NCI-H2107 treated with DMSO at 0.1 percent for 48 hours (cell line): ENCODE measurements around the gene TM4SF18.

ENCODE experiments used
- DNase-seq: peaks from one replicate; lab custom pipeline; 2025; ENCODE audit not compliant: unreplicated experiment; lab: John Stamatoyannopoulos, UW

Gene TM4SF18

DNA sequence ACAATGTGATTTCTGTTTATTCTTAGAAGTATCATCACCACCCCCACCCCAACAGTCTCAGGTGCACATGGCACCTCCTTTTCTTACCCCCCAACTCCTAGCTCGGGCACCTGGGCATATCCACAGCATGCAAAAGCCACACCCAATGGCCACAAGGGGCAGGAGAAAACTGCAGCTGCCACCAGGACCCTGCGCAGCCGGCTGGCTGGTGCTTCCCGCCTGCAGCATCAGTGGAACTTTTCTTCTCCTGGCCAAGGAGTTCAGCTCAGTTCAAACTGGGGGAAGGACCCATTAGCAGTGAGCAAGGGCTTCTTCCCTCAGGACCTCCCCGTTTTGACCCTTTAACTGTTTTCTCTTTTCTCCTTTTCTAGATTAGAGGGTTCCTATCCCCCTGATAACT, 44.8 kb downstream of the TM4SF18 start:
- no peak for DNase-seq

DNA sequence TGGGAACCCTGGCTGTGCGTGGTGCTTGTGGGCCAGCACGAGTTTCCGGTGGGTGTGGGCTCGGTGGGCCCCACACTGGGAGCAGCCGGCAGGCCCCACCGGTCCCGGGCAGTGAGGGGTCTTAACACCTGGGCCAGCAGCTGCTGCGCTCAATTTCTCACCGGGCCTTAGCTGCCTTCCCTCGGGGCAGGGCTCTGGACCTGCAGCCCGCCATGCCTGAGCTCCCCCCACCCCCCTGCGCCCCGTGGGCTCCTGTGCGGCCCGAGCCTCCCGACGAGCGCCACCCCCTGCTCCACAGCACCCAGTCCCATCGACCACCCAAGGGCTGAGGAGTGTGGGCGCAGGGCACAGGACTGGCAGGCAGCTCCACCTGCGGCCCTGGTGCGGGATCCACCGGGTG, 49.4 kb downstream of the TM4SF18 start:
- DNase-seq: no peak

DNA sequence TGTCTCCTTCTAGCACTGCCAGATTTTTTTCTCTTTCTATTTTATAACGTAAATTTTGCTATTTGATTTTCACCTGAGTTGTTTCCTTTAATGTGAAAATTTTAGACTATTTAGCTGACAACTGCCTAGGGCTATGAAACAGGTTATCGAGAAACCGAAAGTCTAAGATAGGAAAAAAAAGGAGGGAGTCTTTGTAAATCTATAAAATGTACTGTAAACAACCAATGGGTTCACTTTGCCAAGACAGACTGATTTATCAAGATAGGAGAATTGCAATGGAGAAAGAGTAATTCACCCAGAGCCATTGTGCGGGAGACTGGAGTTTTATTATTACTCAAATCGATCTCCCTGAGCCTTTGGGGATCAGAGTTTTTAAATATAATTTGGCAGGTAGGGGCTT, 50.0 kb downstream of the TM4SF18 start:
- DNase-seq: no peak

DNA sequence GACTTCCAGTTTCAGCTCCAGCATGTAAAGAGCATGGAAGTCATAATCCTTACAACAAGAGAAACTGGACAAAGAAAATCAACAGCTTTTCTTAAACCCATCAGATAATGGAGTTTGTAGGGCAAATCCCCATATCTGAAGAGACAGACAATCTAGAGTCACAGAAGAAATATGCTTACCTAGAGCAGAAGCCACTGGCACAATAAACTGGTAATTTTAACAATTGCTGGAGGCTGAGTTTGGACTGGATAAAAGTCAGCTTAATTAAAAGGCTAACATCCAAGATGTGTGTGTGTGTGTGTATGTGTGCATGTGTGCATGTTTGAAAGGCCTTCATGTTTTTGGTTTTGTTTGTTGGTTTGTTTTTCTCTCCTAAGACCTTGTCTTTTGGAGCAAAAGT, 50.6 kb downstream of the TM4SF18 start:
- no peak for DNase-seq

DNA sequence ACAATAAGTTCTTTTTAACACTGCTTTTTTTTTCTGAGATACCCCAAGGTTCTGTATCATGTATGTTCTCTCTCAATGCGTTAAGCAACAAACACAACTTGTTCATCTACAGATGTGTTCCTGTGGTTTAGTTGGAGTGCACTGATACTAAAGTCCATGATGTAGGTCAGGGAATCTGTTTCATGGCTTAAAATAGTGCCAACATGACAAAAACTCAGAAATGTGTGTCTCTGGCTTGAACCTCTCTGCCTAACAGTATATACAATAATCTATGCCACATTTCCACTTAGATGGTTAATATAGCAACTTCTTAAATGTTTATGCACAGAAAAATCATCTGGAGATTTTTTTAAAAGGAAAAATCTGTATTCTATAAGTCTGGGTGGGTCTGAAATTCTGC, 51.1 kb downstream of the TM4SF18 start:
- DNase-seq: no peak

DNA sequence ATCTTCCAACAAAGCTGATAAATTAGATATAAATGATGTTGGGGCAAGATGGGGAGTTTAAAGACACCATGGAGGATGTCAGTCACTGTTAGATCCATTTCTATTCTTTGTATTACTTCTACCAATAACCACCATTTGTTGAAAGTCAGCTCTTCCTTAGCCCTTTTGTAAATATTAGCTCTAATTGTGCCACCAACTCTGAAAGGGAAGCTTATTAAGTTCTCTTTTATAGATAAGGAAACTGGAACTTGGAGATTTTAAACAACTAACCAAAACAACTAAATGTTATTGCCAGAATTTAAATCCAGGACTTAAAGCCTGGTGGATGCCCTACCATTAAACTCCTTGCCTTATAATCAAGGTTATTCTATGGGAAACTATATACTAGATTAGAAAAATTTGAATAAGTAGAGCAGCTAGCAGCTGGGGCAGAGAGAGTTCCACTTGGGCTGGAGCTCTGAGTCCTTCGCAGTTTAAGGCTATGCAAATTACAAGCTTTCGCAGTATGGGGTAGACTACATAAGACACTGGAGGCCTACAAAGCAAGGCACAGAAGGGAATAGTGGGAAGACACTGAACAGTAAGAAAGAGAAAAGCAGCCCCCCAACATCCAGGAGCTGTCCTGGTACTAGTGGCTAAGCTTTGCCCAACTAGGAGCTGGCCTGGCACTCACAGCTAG, 52.6 kb downstream of the TM4SF18 start:
- no peak for DNase-seq

DNA sequence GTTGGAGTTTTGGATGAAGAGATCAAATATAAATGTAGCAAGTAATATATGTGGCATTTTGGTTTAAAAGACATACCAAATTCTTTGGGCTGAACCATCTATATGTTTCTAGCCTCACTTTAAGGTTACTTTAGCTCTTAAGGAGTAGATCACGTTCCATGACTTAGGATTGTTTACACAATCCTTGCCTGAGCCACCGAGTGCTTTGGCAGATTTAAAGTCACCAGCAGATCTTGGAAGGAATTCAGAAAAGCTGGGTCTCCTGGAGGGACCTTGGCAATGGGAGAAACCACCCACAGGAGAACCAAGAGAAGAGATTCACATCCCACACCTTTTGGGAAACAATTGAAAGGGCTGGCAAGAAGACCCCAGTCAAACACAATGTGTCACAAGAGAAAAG, 54.5 kb downstream of the TM4SF18 start:
- DNase-seq: no peak

DNA sequence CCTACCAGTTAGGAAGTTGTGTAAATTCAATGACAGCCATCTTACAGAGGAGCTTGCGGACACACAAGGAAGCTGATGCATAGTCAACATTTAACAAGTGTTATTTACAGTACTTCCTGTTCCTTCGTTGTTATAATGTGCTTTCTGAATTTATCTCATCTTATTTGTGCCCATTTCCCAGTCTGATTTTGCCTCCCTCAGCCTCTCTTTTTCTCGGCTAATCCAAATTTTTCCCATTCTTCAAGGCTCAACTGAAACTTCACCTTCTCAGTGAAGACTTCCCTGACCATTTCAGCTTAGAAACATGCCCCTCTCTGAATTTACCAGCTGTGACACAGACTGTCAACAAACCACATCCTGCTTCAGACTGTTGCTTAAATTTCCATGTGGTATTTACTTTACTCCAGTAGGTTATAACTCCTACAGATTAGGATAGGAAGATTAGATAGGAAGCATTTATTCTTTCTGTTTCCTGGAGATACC, 56.1 kb downstream of the TM4SF18 start:
- DNase-seq: no peak

DNA sequence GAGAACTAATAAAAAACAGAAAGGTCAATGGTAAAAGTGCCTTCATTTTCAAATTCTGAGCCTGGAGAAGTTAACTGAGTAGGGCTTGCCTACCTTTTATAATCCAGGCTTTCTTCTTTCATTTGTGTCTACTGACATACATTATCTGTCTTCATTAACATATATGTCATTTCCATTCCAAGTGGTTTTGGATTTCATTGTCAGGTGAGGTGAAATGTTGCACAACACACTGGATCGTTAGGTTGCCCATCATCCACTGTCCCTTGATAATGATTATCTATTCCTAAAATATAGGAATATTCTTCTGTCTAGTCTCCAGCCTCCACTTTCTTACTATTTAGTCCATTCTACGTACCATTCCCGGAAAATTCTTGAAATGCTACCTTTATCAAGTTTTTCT, 56.8 kb downstream of the TM4SF18 start:
- DNase-seq: no peak

DNA sequence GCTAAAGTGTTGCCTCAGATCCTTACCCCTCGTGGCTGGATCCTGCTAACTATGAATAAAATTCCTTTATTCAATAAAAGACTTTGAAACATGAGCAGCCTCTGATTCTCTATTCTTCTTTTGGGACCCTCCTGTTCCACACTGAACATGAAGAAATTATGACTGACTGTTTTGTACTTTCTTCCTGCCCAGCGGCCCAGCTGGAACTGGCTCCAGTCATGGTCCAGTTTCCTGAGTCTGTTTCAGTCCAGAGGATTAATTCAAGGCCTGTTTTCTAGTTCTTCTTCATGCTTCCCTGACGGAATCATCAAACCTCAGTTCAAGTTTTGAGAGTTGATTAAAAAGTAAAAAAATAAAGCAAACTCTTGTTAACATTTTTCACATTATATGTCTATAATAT, 59.2 kb downstream of the TM4SF18 start:
- no peak for DNase-seq

DNA sequence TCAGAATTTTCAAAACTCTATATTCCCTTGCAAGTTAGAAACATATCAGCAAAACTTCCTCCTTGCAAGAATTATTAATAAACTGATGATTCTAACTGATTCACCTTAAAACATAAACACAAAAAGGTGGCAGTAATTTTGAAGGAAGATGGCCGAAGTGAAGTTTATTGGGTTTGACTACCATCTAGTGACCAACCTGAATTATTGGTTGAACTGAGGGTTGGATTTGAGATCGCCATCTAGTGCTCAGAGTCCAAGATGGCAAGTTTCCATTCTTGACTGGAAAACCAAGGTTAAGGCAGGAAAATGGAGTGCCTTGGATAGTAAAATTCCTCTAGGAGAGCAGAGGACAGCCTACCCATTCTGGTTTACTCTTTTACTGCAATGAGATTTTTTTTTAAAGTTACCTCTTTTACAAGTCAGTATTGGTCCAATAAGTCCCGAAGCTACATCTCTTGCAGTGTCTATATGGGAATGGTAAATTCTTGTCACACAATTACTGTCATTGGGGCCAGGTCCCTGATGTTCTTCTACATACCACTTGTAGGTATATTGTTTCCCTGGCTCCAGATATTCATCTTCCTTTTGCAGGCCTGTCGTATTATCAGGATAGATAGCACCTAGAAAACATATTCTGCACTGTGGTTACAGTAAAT, 60.2 kb downstream of the TM4SF18 start:
- peak; percentile 92 for DNase-seq

DNA sequence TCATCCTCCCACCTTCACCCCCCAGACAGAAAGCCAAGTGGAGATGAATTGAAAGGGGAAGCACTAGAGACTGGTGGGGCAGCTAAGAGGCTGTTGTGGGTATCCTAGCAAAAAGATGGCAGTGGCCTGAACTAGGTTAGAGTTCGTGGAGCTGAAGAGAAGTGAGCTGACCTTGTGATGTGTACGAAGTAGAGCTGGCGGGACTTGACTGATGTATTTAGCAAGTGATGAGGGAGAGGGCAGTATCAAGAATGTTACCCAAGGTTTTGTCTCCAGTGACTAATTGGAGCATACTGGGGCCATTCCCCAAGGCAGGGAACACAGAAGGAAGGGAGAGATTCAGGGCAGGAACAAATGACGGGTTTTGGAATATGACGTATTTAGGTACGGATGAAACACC, 61.8 kb downstream of the TM4SF18 start:
- no peak for DNase-seq

DNA sequence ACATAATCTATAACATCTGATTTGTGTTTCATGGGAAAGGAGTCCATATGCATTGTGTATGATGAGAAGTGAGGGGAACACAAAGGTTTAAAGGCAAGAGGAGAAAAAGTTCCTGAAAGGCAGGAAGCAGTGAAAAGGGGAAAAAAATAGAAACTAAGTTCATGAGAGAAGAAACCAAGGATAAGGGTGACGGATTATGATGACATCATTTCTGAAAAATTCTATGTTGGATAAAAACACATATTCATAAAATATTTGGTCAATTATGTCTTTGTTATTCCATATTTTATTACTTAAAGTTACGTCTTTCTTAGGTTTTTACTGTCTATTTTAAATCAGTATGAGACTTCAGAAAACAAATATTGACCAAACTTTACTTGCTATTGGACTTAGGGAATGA, 63.3 kb downstream of the TM4SF18 start:
- no peak for DNase-seq

DNA sequence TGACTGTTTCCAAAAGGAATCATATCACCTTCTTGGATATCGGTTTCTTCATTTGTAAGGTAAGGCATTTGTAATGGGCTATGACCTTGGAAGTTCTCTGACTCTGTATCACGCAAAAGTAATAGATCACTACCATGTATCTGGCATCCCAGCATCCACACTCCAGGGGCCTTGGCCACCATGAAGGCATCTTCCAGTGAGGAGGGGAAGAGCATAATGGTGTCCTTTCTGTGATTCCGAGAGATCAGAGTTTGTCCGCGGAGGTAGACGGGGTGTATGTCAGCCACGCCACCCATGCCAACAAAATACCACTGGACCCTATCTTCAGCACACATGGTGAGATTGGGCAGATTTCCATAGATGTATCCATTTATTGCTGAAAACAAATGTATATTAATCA, 63.7 kb downstream of the TM4SF18 start:
- DNase-seq: no peak
